HCT116 (cell line): ENCODE results near the gene SOS1.

Source experiments
- CTCF ChIP-seq, 3 experiments: fragments of 200-600 bp in 1 of 3; sonication (generic) in 1 of 3; IDR thresholded peaks in 2 of 3; conservative IDR thresholded peaks in 1 of 3; 2 replicates each; pipeline ENCODE4 v1.5.1; 2012 to 2017; ENCODE audit warnings: low read depth in 2 of 3, low read length in 2 of 3, antibody characterized with exemption in 1 of 3, borderline replicate concordance in 1 of 3, control low read depth in 1 of 3, mild to moderate bottlenecking in 1 of 3, mixed read lengths in 1 of 3, mixed run types in 1 of 3, moderate library complexity in 1 of 3; ENCODE audit not compliant: insufficient read depth in 1 of 3
- EZH2 ChIP-seq: fragments of 200-600 bp; sonication (generic); IDR thresholded peaks from 2 replicates; pipeline ENCODE4 v1.6.1; 2017; ENCODE audit warnings: antibody characterized with exemption, mixed run types
- FOSL1 ChIP-seq: IDR thresholded peaks from 2 replicates; pipeline ENCODE4 v1.6.1; 2012; ENCODE audit warnings: low read depth
- JUND ChIP-seq: IDR thresholded peaks from 2 replicates; pipeline ENCODE4 v1.6.1; 2012
- MAX ChIP-seq: IDR thresholded peaks from 2 replicates; pipeline ENCODE4 v1.6.1; 2012
- POLR2A ChIP-seq: IDR thresholded peaks from 2 replicates; pipeline ENCODE4 v1.7.0; 2011; ENCODE audit warnings: borderline replicate concordance; ENCODE audit not compliant: insufficient read depth, insufficient read length; ENCODE audit errors: extremely low read depth
- POLR2AphosphoS5 ChIP-seq: IDR thresholded peaks from 2 replicates; pipeline ENCODE4 v1.6.1; 2011; ENCODE audit warnings: mild to moderate bottlenecking, low read depth, low read length, moderate library complexity
- RAD21 ChIP-seq: IDR thresholded peaks from 2 replicates; pipeline ENCODE4 v1.6.1; 2012; ENCODE audit warnings: low read depth, mild to moderate bottlenecking
- ZBTB33 ChIP-seq: IDR thresholded peaks from 2 replicates; pipeline ENCODE4 v1.6.1; 2011; ENCODE audit warnings: mild to moderate bottlenecking, low read length, moderate library complexity; ENCODE audit not compliant: insufficient replicate concordance; ENCODE audit errors: extremely low read depth

GRCh38 chr2:39033980-39034379 lies 86.9 kb downstream of the SOS1 start:
- TF ChIP-seq POLR2AphosphoS5 (no peak), EZH2 (no peak), POLR2A (no peak), JUND (no peak), FOSL1 (no peak), MAX (no peak), RAD21 (no peak), ZBTB33 (no peak), CTCF (IDR thresholded peaks at IDR 0.05 in 2 of 3, conservative IDR thresholded peaks at IDR 0.05 in 1 of 3; ENCODE audit: borderline replicate concordance in 1 of 3, insufficient read depth in 1 of 3, low read depth in 2 of 3, low read length in 2 of 3) (no peak)
